Measurements from ENCODE around the gene CCBE1. TPM values are rescaled to one million over a fixed set of nuclear protein-coding genes. Genes with fewer than 3 reads are reported as not detected.

The CCBE1 gene
- total and polyA plus RNA-seq, 2 of the 4 experiments (the other 2 are of a cell fraction) = 64.8 to 148 TPM

GRCh38 chr18:59655676-59656075 lies 41.5 kb downstream of the CCBE1 start:
- Histone ChIP-seq H2BK5ac (ENCODE audit: low read depth, low read length, poor library complexity, severe bottlenecking) (no peak overlapping the region), H3K9ac (ENCODE audit: low read depth, low read length) (no peak overlapping the region), H3K36me3 (ENCODE audit: control insufficient read depth, insufficient read depth, low read length) (no peaks in the 10 kb centered on the region), H2AK5ac (ENCODE audit: low read depth, low read length) (no peak overlapping the region; the same call in 1 of the 2 replicates), H3K23ac (ENCODE audit: low read depth, low read length) (peak overlapping the region; percentile 22; the same call in 1 of the 2 replicates), H3K9me1 (ENCODE audit: insufficient read depth, low read length) (peaks cover 4% of the 10 kb centered on the region), H3K27ac (ENCODE audit: insufficient read depth, low read length) (no peak overlapping the region), H2AFZ (replicated peaks; ENCODE audit: low read length, poor library complexity) (no peak overlapping the region), H2BK15ac (ENCODE audit: low read depth, low read length) (peak overlapping the region; percentile 12; the same call in 1 of the 3 replicates), H3K18ac (ENCODE audit: low read depth, low read length) (no peak overlapping the region), H3K4ac (ENCODE audit: low read depth, low read length) (no peak overlapping the region), H2AK9ac (replicated peaks; ENCODE audit: low read depth, low read length, poor library complexity) (no peak overlapping the region), H3K14ac (replicated peaks; ENCODE audit: low read depth, low read length) (no peak overlapping the region), H4K5ac (ENCODE audit: low read depth, low read length) (no peak overlapping the region), H3K79me1 (ENCODE audit: low read depth in 1 of 2, low read length in 2 of 2) (peaks cover 41 to 66% of the 10 kb centered on the region in 2 experiments), H4K91ac (ENCODE audit: insufficient read depth, low read depth, low read length) (no peak overlapping the region), H4K20me1 (ENCODE audit: insufficient read depth, low read length) (peaks cover 15% of the 10 kb centered on the region; the same call in 1 of the 2 replicates), H2BK20ac (ENCODE audit: low read depth, low read length) (no peak overlapping the region), H3K56ac (ENCODE audit: extremely low read depth, insufficient read depth, low read length) (no peak overlapping the region), H2BK120ac (ENCODE audit: low read depth, low read length) (no peak overlapping the region), H4K8ac (ENCODE audit: low read depth in 2 of 2, low read length in 2 of 2) (no peak overlapping the region), H3K4me3 (ENCODE audit: insufficient read depth, low read depth, low read length) (no peak overlapping the region), H3K4me2 (ENCODE audit: low read depth, low read length) (no peak overlapping the region), H3K9me3 (ENCODE audit: control insufficient read depth, insufficient read depth, low read length) (no peaks in the 10 kb centered on the region), H3K4me1 (ENCODE audit: control insufficient read depth, insufficient read depth, low read length) (peaks cover 6% of the 10 kb centered on the region), H3K27me3 (ENCODE audit: control insufficient read depth, insufficient read depth, low read length) (no peaks in the 10 kb centered on the region)
- WGBS, 2 experiments (ENCODE audit: extremely low coverage in 2 of 2, insufficient read length in 1 of 2) = no CpG with 5 or more reads among the region's 2 CpGs
- ChIA-PET CTCF (no interaction called here), POLR2A (ENCODE audit: unreplicated experiment) (no interaction called here)
- no TSS peak for BruUV-seq (replicated peaks)
- intact Hi-C loops (cut with micrococcal nuclease) (no loop called here), in situ Hi-C loops (cut with MboI; ENCODE audit: low sequenced_read_pairs) (no loop called here), dilution Hi-C loops (cut with HindIII; ENCODE audit: low sequenced_read_pairs, unreplicated experiment) (no loop called here)
- ATAC-seq (ENCODE audit: low read depth) (no peak), DNase-seq (no peak)
- no peak for TF ChIP-seq RCOR1 (IDR thresholded peaks at IDR 0.05; ENCODE audit: insufficient replicate concordance, low read length)
- no peak for TF ChIP-seq BHLHE40 (IDR thresholded peaks at IDR 0.05; ENCODE audit: low read depth, low read length)
- no peak for TF ChIP-seq CHD1 (IDR thresholded peaks at IDR 0.05; ENCODE audit: low read depth, low read length)
- TF ChIP-seq, protein P1, sequence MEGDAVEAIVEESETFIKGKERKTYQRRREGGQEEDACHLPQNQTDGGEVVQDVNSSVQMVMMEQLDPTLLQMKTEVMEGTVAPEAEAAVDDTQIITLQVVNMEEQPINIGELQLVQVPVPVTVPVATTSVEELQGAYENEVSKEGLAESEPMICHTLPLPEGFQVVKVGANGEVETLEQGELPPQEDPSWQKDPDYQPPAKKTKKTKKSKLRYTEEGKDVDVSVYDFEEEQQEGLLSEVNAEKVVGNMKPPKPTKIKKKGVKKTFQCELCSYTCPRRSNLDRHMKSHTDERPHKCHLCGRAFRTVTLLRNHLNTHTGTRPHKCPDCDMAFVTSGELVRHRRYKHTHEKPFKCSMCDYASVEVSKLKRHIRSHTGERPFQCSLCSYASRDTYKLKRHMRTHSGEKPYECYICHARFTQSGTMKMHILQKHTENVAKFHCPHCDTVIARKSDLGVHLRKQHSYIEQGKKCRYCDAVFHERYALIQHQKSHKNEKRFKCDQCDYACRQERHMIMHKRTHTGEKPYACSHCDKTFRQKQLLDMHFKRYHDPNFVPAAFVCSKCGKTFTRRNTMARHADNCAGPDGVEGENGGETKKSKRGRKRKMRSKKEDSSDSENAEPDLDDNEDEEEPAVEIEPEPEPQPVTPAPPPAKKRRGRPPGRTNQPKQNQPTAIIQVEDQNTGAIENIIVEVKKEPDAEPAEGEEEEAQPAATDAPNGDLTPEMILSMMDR (conservative IDR thresholded peaks at IDR 0.05; ENCODE audit: low read depth, low read length) = no peak
- TF ChIP-seq SMC3 (IDR thresholded peaks at IDR 0.05; ENCODE audit: low read depth, low read length) = no peak
- TF ChIP-seq MXI1 (IDR thresholded peaks at IDR 0.05; ENCODE audit: borderline replicate concordance, low read depth, low read length) = no peak
- TF ChIP-seq USF2 (IDR thresholded peaks at IDR 0.05; ENCODE audit: low read depth, low read length) = no peak
- TF ChIP-seq RAD21 (IDR thresholded peaks at IDR 0.05; ENCODE audit: low read length) = no peak
- TF ChIP-seq CEBPB (IDR thresholded peaks at IDR 0.05; ENCODE audit: low read depth, low read length) = no peak
- TF ChIP-seq RFX5 (IDR thresholded peaks at IDR 0.05; ENCODE audit: low read depth, low read length) = no peak
- TF ChIP-seq ELK1 (IDR thresholded peaks at IDR 0.05; ENCODE audit: borderline replicate concordance, low read depth, low read length) = no peak
- no peak for TF ChIP-seq MAZ (IDR thresholded peaks at IDR 0.05; ENCODE audit: borderline replicate concordance, low read depth, low read length)
- TF ChIP-seq FOS (IDR thresholded peaks at IDR 0.05; ENCODE audit: low read depth, low read length) = no peak
- TF ChIP-seq MAFK (IDR thresholded peaks at IDR 0.05; ENCODE audit: low read depth, low read length) = no peak

All from IMR-90 (cell line).